Fibroblast of the aortic adventitia (primary cell): Measurements from ENCODE around the gene WDR20. TPM values are rescaled to one million over a fixed set of nuclear protein-coding genes. Genes with fewer than 3 reads are reported as not detected.

Experiments
- DNase-seq: peaks from one replicate; pipeline ENCODE4 v3.0.0-alpha.2; 2010; ENCODE audit warnings: low read depth
- H3K4me3 ChIP-seq: 2 replicates; pipeline ENCODE4 v1.5.1; 2011; ENCODE audit warnings: low read depth, mild to moderate bottlenecking, control low read depth, low read length, moderate library complexity
- total RNA-seq: library from RNA; depleted of rRNA; stranded (reverse); fragments of >200 nt; gene quantifications from 2 replicates; pipeline ENCODE4 v1.2.3, GENCODE V29; 2012; ENCODE audit warnings: low replicate concordance
- TF ChIP-seq, protein P1 (sequence below): IDR thresholded peaks from 2 replicates; pipeline ENCODE4 v1.5.1; 2011; ENCODE audit warnings: mild to moderate bottlenecking, low read length, control low read depth, inconsistent platforms; ENCODE audit not compliant: insufficient read depth

WDR20 gene
- total RNA-seq, 1 donor, result 14.6 TPM

DNA sequence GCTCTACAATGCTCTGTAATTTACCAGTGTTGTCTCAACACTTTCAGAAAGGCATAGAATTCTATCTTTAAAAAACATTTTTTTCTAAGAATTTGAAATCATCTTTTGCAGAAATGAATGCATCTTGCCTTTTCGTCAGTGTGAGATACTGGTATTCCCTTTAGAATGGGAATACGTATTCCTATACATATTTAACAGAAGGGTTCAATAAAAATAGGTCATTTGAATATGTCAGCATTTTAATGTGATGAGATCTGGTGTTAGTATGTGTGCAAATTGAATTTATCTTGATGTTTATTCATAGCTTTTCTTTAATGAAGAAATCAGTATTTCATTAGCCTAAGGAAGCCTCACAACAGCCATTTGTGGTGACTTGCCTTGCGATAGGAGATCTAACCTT is 44.2 kb downstream of the WDR20 start:
- no peak overlapping the region for H3K4me3 ChIP-seq
- no peak for DNase-seq
- TF ChIP-seq, protein P1, sequence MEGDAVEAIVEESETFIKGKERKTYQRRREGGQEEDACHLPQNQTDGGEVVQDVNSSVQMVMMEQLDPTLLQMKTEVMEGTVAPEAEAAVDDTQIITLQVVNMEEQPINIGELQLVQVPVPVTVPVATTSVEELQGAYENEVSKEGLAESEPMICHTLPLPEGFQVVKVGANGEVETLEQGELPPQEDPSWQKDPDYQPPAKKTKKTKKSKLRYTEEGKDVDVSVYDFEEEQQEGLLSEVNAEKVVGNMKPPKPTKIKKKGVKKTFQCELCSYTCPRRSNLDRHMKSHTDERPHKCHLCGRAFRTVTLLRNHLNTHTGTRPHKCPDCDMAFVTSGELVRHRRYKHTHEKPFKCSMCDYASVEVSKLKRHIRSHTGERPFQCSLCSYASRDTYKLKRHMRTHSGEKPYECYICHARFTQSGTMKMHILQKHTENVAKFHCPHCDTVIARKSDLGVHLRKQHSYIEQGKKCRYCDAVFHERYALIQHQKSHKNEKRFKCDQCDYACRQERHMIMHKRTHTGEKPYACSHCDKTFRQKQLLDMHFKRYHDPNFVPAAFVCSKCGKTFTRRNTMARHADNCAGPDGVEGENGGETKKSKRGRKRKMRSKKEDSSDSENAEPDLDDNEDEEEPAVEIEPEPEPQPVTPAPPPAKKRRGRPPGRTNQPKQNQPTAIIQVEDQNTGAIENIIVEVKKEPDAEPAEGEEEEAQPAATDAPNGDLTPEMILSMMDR, result no peak

GRCh38 chr14:102184316-102185035 is 44.8 kb downstream of the WDR20 start:
- TF ChIP-seq, protein P1, result no peak
- no peak overlapping the region for H3K4me3 ChIP-seq
- DNase-seq, result no peak

DNA sequence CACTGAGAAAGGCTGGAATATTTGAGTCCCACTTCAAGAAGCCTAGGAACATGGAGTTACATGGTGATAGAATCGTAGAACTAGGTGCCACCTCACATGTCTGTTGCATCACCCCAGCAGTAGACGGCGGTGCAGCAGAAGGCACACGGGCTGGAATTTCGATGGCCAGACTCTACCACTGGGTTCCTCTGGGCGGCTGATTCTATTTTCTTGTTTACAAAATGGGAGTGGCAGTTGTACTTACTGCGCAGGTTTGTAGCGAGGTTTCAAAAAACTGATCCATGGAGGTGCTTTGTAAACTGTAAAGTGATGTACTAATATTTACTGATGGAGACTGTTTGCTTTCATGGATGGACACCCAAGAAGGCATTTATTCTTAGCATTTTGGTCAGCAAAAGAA is 45.7 kb downstream of the WDR20 start:
- no peak overlapping the region for H3K4me3 ChIP-seq
- DNase-seq, result no peak
- TF ChIP-seq, protein P1, result no peak

- no peak overlapping the region for H3K4me3 ChIP-seq
- DNase-seq, result peak; percentile 88
- TF ChIP-seq, protein P1, result no peak
Observed at GRCh38 chr14:102187044-102187443, 47.3 kb downstream of the WDR20 start.

DNA sequence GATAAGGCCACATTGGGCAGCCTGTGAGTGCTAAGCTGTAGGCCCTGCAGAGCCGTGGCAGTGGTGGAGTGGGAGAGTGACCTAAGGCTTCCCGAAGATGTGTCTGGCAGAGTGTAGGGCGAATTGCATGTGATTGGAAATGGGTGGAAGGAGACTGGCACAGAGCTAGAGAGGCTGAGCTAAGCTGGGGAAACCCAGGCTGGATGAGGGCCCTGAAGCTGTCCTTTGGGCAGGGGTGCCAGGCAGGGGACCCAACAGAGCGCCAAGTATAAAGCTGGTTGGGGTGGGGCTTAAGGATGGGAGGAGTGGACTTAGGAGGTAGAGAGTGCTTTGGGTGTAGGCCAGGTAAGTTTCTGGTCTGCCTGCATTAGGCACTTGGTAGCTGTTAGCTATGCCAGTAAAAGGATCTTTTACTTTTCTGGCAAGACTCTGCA is 47.9 kb downstream of the WDR20 start:
- TF ChIP-seq, protein P1, result no peak
- no peak overlapping the region for H3K4me3 ChIP-seq
- peak; percentile 26 for DNase-seq

GRCh38 chr14:102188187-102188586 is 48.5 kb downstream of the WDR20 start:
- TF ChIP-seq, protein P1, result no peak
- no peak for DNase-seq
- no peak overlapping the region for H3K4me3 ChIP-seq

GRCh38 chr14:102189874-102190273 is 50.2 kb downstream of the WDR20 start:
- DNase-seq, result no peak
- TF ChIP-seq, protein P1, result no peak
- no peak overlapping the region for H3K4me3 ChIP-seq
